ENCODE results near the gene DDX49.
"Not testable (repeated sequence)": the region's sequence is repeated elsewhere in the genome, so short reads cannot be mapped to it uniquely, and the experiment has no call there.

DNA sequence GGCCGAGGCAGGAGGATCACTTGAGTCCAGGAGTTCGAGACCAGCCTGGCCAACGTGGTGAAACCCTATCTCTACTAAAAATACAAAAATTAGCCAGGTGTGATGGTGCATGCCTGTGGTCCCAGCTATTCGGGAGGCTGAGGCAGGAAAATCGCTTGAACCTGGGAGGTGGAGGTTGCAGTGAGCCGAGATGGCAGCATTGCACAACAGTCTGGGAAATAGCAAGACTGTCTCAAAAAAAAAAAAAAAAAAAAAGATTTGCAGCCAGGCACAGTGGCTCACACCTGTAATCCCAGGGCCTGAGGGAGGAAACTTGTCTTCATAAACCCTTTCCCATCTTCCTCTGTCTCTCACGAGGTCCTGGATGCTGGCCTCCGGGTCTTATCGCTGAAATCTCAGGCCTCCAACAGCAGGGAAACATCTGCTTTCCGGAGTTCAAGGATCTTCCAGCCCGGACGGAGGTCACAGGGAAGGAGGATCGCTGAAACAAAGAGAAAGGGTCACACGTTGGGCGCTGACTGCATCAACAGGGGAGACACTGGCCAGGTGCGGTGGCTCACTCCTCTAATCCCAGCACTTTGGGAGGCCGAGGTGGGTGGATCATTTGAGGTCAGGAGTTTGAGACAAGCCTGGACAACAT, 33.0 kb downstream of the DDX49 start:
- TF ChIP-seq, protein P1, sequence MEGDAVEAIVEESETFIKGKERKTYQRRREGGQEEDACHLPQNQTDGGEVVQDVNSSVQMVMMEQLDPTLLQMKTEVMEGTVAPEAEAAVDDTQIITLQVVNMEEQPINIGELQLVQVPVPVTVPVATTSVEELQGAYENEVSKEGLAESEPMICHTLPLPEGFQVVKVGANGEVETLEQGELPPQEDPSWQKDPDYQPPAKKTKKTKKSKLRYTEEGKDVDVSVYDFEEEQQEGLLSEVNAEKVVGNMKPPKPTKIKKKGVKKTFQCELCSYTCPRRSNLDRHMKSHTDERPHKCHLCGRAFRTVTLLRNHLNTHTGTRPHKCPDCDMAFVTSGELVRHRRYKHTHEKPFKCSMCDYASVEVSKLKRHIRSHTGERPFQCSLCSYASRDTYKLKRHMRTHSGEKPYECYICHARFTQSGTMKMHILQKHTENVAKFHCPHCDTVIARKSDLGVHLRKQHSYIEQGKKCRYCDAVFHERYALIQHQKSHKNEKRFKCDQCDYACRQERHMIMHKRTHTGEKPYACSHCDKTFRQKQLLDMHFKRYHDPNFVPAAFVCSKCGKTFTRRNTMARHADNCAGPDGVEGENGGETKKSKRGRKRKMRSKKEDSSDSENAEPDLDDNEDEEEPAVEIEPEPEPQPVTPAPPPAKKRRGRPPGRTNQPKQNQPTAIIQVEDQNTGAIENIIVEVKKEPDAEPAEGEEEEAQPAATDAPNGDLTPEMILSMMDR (IDR thresholded peaks at IDR 0.05), result not testable (repeated sequence)
- TF ChIP-seq POLR2AphosphoS5 (IDR thresholded peaks at IDR 0.05), result not testable (repeated sequence)

All from upper lobe of left lung (tissue), 4 donors.